Activated CD8-positive, alpha-beta T cell treated with anti-CD3 and anti-CD28 coated beads for 36 hours (primary cell): Measurements from ENCODE around the gene CHN1. TPM values are rescaled to one million over a fixed set of nuclear protein-coding genes. Genes with fewer than 3 reads are reported as not detected.

Experiments used
- ATAC-seq: fragments of 200-7000 bp; cut with Tn5 transposase; one replicate; pipeline ENCODE4 v1.10.0; 2021; ENCODE audit warnings: mild to moderate bottlenecking, moderate library complexity
- CTCF ChIA-PET: fragments of 350-600 bp; sonication (Branson Sonifier 250); formaldehyde crosslinking; loops from one replicate; lab custom pipeline; 2021; ENCODE audit warnings: antibody characterized with exemption; lab: Charles Lee
- POLR2A ChIA-PET: fragments of 350-600 bp; sonication (Branson Sonifier 250); formaldehyde crosslinking; loops from one replicate; lab custom pipeline; 2021; ENCODE audit warnings: antibody characterized with exemption; lab: Charles Lee
- DNase-seq: peaks from one replicate; pipeline ENCODE4 v3.0.0-alpha.2; 2020
- H3K27ac Mint-ChIP-seq: one replicate; pipeline ENCODE4 v1.8.0; 2021; ENCODE audit warnings: mild to moderate bottlenecking, mixed read lengths
- H3K27me3 Mint-ChIP-seq: one replicate; pipeline ENCODE4 v1.8.0; 2021; ENCODE audit warnings: mixed read lengths
- H3K36me3 Mint-ChIP-seq: one replicate; pipeline ENCODE4 v1.8.0; 2021; ENCODE audit warnings: low read depth, mixed read lengths
- H3K4me1 Mint-ChIP-seq: one replicate; pipeline ENCODE4 v1.8.0; 2021; ENCODE audit warnings: low read depth, mixed read lengths
- H3K4me3 Mint-ChIP-seq: one replicate; pipeline ENCODE4 v1.8.0; 2021; ENCODE audit warnings: mild to moderate bottlenecking, moderate library complexity, mixed read lengths
- H3K9me3 Mint-ChIP-seq: one replicate; pipeline ENCODE4 v1.8.0; 2021; ENCODE audit warnings: mixed read lengths
- intact Hi-C: fragments of 100-400 bp; cut with micrococcal nuclease; formaldehyde crosslinking; loops from one replicate; pipeline ENCODE4 v1.10.0; 2022
- total RNA-seq, 2 experiments: library from RNA; stranded (reverse); gene quantifications; one replicate each; pipeline ENCODE4 v1.2.3, GENCODE V29; 2021
- TF ChIP-seq, protein P1 (sequence below): fragments of 200-600 bp; IDR thresholded peaks from one replicate; pipeline ENCODE4 v1.8.0; 2022; ENCODE audit warnings: antibody characterized with exemption, mild to moderate bottlenecking

The CHN1 gene
- total RNA-seq, 2 experiments from 2014 or later = 2.9 to 3.0 TPM

GRCh38 chr2:175003875-175004729 is 1.1 kb downstream of the CHN1 start:
- ATAC-seq = no peak

GRCh38 chr2:175002547-175003274 is 2.5 kb downstream of the CHN1 start:
- DNase-seq (no peak), ATAC-seq (no peak)
- H3K36me3 Mint-ChIP-seq = no peaks in the 10 kb centered on the region
- no peaks in the 10 kb centered on the region for H3K9me3 Mint-ChIP-seq
- H3K27ac Mint-ChIP-seq = no peak overlapping the region
- H3K4me3 Mint-ChIP-seq = no peak overlapping the region
- intact Hi-C loops = no loop called here
- H3K4me1 Mint-ChIP-seq = peaks cover 4% of the 10 kb centered on the region
- ChIA-PET CTCF (interaction anchor here (1.1 to 1.2 kb wide), 2 partner anchors 253 to 308 kb away, joined by 3 read pairs; no protein-coding TSS in a partner anchor), POLR2A (no interaction called here)
- H3K27me3 Mint-ChIP-seq = peaks cover 58% of the 10 kb centered on the region
- TF ChIP-seq, protein P1, sequence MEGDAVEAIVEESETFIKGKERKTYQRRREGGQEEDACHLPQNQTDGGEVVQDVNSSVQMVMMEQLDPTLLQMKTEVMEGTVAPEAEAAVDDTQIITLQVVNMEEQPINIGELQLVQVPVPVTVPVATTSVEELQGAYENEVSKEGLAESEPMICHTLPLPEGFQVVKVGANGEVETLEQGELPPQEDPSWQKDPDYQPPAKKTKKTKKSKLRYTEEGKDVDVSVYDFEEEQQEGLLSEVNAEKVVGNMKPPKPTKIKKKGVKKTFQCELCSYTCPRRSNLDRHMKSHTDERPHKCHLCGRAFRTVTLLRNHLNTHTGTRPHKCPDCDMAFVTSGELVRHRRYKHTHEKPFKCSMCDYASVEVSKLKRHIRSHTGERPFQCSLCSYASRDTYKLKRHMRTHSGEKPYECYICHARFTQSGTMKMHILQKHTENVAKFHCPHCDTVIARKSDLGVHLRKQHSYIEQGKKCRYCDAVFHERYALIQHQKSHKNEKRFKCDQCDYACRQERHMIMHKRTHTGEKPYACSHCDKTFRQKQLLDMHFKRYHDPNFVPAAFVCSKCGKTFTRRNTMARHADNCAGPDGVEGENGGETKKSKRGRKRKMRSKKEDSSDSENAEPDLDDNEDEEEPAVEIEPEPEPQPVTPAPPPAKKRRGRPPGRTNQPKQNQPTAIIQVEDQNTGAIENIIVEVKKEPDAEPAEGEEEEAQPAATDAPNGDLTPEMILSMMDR = no peak

More at GRCh38 chr2:175003875-175004729, 1.1 kb downstream of the CHN1 start:
- Mint-ChIP-seq H3K27me3 (peaks cover 62% of the 10 kb centered on the region), H3K9me3 (no peaks in the 10 kb centered on the region), H3K4me3 (peak overlapping the region; percentile 73), H3K27ac (no peak overlapping the region), H3K4me1 (peaks cover 2% of the 10 kb centered on the region), H3K36me3 (no peaks in the 10 kb centered on the region)
- ChIA-PET POLR2A (no interaction called here), CTCF (interaction anchor here (1.1 to 1.5 kb wide), 4 partner anchors 15 to 309 kb away, joined by 3 to 4 read pairs (median 4); no protein-coding TSS in a partner anchor)
- TF ChIP-seq, protein P1 = no peak
- DNase-seq = no peak
- intact Hi-C loops = no loop called here

- no peaks in the 10 kb centered on the region for H3K9me3 Mint-ChIP-seq
- H3K27me3 Mint-ChIP-seq = peaks cover 56% of the 10 kb centered on the region
- intact Hi-C loops = no loop called here
- DNase-seq = no peak
- H3K36me3 Mint-ChIP-seq = no peaks in the 10 kb centered on the region
- POLR2A ChIA-PET = no interaction called here
- H3K27ac Mint-ChIP-seq = no peak overlapping the region
- ATAC-seq = no peak
- H3K4me3 Mint-ChIP-seq = no peak overlapping the region
- H3K4me1 Mint-ChIP-seq = peaks cover 4% of the 10 kb centered on the region
- CTCF ChIA-PET = interaction anchor here (1.0 to 1.8 kb wide), 3 partner anchors 230 to 302 kb away, joined by 4 read pairs; no protein-coding TSS in a partner anchor
- TF ChIP-seq, protein P1 = no peak
These were observed 3.6 kb downstream of the CHN1 start for GRCh38 chr2:175001566-175001965.

- ChIA-PET CTCF (interaction anchor here (0.8 kb wide), 1 partner anchor 248 kb away, joined by 5 read pairs; no protein-coding TSS in a partner anchor), POLR2A (no interaction called here)
- no peaks in the 10 kb centered on the region for H3K9me3 Mint-ChIP-seq
- H3K36me3 Mint-ChIP-seq = no peaks in the 10 kb centered on the region
- TF ChIP-seq, protein P1 = no peak
- H3K4me1 Mint-ChIP-seq = peaks cover 2% of the 10 kb centered on the region
- H3K4me3 Mint-ChIP-seq = no peak overlapping the region
- no peak overlapping the region for H3K27ac Mint-ChIP-seq
- DNase-seq (no peak), ATAC-seq (no peak)
- peaks cover 30% of the 10 kb centered on the region for H3K27me3 Mint-ChIP-seq
- intact Hi-C loops = no loop called here
These were observed 8.1 kb downstream of the CHN1 start for GRCh38 chr2:174997110-174997509.
